HG02798 (cell line): ENCODE data around the gene PSMA7.

Experiments used
- ATAC-seq: cut with Tn5 transposase; IDR thresholded peaks from one replicate; pipeline ENCODE4 v1.9.1; 2021; ENCODE audit warnings: mild to moderate bottlenecking; ENCODE audit not compliant: unreplicated experiment, poor library complexity

Gene PSMA7

DNA sequence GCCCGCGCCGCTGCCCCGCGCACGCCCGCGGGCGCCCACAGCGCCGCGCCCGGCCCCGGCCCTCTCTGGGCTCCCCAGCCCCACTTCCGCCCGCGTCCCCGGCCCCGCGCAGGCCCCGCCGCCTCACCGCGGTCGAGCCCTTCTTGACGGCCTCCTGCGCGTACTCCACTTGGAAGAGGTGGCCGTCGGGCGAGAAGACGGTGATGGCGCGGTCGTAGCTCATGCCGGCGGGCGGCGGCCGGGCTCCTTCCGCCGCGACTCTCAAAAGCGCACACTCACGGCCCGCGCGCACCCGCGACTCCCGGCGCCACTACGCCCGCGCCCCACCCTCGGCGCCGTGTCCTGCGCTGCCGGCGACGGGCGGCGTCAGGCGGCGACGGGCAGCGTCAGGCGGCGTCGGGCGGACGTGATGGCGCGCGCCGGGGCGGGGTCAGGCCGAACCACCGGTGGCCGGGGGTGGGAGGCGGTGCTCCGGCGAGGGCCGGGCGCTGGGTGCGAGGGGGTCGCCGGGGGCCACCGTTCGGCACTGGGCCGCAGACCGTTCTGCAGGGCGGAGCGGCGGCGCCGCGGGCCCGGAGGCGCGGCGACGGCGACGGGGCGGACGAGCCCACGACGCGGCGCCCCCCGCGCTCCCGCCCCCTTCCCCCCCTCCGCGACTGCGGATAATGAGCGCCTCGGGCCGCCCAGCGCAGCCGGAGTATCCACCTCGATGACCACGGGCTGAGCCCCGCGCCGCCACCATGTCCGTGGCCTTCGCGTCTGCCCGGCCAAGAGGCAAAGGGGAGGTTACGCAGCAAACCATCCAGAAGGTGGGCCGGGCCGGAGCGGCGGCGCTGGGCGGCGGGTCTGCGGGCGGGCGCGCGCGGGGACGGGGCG is at the start of gene PSMA7, which contains the start of gene SS18L1:
Gene PSMA7 (minus strand): TSS at position 314 of the 876 bp plus-strand sequence. CDS start 91 bp downstream, at position 223.
Gene SS18L1 (plus strand): TSS at position 689 of the 876 bp plus-strand sequence. CDS start 52 bp downstream, at position 741.
- ATAC-seq = peak; percentile 77

- no peak for ATAC-seq
Observed at GRCh38 chr20:62192635-62193034, 49.4 kb upstream of the PSMA7 start.

GRCh38 chr20:62191781-62192559 is 48.8 kb upstream of the PSMA7 start:
- no peak for ATAC-seq

GRCh38 chr20:62190639-62191411 is 47.6 kb upstream of the PSMA7 start:
- no peak for ATAC-seq

GRCh38 chr20:62186887-62187866 is 44.0 kb upstream of the PSMA7 start:
- no peak for ATAC-seq

DNA sequence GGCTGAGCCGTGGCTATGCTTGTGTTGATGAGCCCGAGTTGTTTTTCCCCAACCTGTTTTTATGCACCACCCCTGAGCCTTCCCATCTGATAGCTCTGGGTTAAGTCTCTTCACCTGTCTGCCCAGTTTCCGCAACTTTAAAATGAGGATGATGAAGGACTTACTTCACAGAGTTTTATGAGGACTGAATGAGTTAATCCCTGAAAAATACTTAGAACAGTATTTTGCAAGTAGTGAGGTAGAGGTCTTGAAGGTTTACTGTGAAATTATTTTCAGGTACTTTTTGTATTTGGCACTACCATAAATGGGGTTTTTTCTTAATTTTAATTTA is 42.9 kb upstream of the PSMA7 start:
- ATAC-seq = no peak

GRCh38 chr20:62183426-62184142 is 40.4 kb upstream of the PSMA7 start:
- ATAC-seq = no peak

GRCh38 chr20:62182469-62183425 is 39.6 kb upstream of the PSMA7 start, which contains the start of gene MTG2:
MTG2 (plus strand) TSS chr20:62183028; CDS start chr20:62193421, 10,393 bp downstream.
- ATAC-seq = peak; percentile 97

- ATAC-seq = no peak
Observed at GRCh38 chr20:62181808-62182207, 38.6 kb upstream of the PSMA7 start.

GRCh38 chr20:62179162-62179504 is 35.9 kb upstream of the PSMA7 start:
- ATAC-seq = no peak

DNA sequence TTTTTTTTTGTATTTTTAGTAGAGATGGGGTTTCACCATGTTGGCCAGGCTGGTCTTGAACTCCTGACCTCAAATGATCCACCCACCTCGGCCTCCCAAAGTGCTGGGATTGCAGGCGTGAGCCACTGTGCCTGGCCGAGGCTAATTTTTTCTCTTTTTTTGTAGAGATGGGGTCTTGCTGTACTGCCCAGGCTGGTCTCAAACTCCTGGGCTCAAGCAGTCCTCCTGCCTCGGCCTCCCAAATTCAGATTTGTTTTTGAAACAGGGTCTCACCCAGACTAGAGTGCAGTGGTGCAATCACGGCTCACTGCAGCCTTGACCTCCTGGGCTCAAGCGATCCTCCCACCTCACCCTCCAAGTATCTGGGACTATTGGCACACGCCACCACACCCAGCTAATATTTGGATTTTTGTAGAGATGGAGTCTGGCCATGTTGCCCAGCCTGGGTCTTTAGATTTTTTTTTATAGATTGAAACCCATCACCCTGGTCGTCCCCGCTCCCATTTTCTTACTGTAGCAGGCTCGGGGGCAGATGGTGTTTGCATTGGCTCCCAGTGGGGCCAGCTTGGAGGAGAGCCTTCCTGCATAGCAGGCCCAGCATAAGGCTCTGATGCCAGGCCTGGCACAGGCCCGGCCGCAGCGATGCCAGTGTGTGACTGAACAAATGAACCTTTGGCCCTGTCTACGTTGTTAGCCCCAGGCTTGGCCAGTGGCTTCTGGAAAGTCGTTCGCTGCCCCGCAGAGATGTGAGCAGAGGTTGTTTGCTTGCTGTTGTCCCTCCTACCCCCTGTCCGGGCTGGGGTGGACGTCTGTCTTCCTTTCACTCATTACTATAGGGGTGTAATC is 35.3 kb upstream of the PSMA7 start:
- ATAC-seq = no peak

DNA sequence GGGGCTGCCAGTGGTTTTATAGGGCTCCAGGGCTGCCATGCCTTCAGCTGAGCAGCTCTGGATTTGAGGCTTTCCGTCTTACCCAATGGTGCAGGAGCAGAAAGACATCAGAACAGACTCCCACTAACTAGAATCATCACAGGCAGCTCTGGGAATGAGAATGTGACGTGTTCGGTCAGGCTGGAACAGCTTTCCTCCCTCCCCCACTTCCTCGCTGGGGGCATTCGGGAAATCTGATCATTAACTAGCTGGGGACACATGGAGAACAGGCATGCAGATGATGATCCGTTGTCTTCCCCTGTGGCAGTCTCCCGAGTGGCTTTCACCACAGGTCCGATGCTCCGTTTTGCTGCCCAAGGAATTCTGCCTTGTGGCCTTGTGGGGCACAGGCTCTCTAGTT is 34.1 kb upstream of the PSMA7 start:
- ATAC-seq = no peak

DNA sequence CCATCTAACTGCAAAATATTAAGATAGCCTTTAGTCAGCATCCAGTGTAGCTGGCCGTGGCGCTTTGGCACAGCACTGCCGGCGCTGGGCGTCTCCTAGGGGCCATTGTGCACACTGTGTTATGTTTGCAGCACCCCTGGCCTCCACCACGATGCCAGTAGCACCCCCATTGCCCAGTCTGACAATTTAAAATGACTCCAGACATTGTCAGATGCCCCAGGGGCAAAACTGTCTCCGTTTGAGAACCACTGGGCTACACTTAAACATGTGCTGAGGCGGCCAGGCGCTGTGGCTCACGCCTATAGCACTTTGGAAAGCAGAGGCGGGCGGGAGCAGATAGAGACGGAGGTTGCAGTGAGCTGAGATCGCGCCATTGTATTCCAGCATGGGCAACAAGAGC is 33.7 kb upstream of the PSMA7 start:
- no peak for ATAC-seq

GRCh38 chr20:62175711-62176110 is 32.5 kb upstream of the PSMA7 start:
- ATAC-seq = no peak

GRCh38 chr20:62174870-62175624 is 31.9 kb upstream of the PSMA7 start:
- ATAC-seq = no peak
